Tibial nerve (tissue), 4 donors: ENCODE measurements around the gene FAM111A.

ENCODE experiments used
- EP300 ChIP-seq, 2 donors: sonication (generic); formaldehyde crosslinking; IDR thresholded peaks; one replicate each; pipeline ENCODE4 v1.6.1; 2017; ENCODE audit warnings: antibody characterized with exemption in 2 of 2, mild to moderate bottlenecking in 1 of 2
- POLR2A ChIP-seq, 2 donors: fragments of 450-650 bp; IDR thresholded peaks; one replicate each; pipeline ENCODE4 v1.6.1; 2017; ENCODE audit warnings: antibody characterized with exemption in 2 of 2, mild to moderate bottlenecking in 2 of 2, moderate library complexity in 2 of 2
- TF ChIP-seq, protein P1 (sequence below), 5 experiments: fragments of 200-600 bp in 3 of 5; fragments of 450-650 bp in 2 of 5; sonication (generic) in 3 of 5; IDR thresholded peaks; one replicate each; pipeline ENCODE4 v1.5.1; 2016 to 2019; ENCODE audit warnings: antibody characterized with exemption in 5 of 5, mild to moderate bottlenecking in 3 of 5, moderate library complexity in 2 of 5

DNA sequence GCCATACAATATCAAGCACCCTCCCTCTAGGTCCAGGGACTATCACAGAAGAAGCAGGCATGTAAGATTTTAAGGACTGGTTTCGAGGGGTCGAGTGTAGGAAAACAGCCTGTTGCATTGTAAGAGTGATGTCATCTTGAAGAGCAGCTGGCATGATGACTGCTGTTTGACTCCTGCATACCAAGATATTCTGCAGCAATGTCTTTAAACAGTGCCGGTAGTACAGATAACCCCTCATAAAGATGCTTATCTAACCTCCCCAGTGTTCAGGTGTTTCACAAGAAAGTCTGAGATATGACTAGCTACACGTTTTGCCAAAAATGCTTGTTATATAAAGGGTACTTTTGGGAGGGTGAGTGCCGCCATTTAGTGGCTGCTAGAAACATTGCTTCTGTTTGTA is 12.0 kb downstream of the FAM111A start:
- TF ChIP-seq, protein P1, sequence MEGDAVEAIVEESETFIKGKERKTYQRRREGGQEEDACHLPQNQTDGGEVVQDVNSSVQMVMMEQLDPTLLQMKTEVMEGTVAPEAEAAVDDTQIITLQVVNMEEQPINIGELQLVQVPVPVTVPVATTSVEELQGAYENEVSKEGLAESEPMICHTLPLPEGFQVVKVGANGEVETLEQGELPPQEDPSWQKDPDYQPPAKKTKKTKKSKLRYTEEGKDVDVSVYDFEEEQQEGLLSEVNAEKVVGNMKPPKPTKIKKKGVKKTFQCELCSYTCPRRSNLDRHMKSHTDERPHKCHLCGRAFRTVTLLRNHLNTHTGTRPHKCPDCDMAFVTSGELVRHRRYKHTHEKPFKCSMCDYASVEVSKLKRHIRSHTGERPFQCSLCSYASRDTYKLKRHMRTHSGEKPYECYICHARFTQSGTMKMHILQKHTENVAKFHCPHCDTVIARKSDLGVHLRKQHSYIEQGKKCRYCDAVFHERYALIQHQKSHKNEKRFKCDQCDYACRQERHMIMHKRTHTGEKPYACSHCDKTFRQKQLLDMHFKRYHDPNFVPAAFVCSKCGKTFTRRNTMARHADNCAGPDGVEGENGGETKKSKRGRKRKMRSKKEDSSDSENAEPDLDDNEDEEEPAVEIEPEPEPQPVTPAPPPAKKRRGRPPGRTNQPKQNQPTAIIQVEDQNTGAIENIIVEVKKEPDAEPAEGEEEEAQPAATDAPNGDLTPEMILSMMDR (IDR thresholded peaks at IDR 0.05) = no peak
- TF ChIP-seq POLR2A (IDR thresholded peaks at IDR 0.05) = no peak
- no peak for TF ChIP-seq EP300 (IDR thresholded peaks at IDR 0.05)
